BE2C (cell line): ENCODE data around the gene IRX4. TPM values are rescaled to one million over a fixed set of nuclear protein-coding genes. Genes with fewer than 3 reads are reported as not detected.
A peak's percentile ranks its signal among the peaks of the same experiment; 100 is the strongest.

Experiments used
- DNase-seq: peaks from one replicate; pipeline ENCODE4 v3.0.0-alpha.2; 2020
- H3K27me3 ChIP-seq: fragments of 250-450 bp; sonication (Bioruptor Pico); 2 replicates; pipeline ENCODE4 v1.5.1; 2020; ENCODE audit warnings: mild to moderate bottlenecking
- H3K36me3 ChIP-seq: fragments of 250-450 bp; sonication (Bioruptor Pico); 2 replicates; pipeline ENCODE4 v1.5.1; 2020; ENCODE audit warnings: mild to moderate bottlenecking
- H3K4me1 ChIP-seq: fragments of 250-450 bp; sonication (Bioruptor Pico); 2 replicates; pipeline ENCODE4 v1.5.1; 2020
- H3K4me3 ChIP-seq: 2 replicates; pipeline ENCODE4 v1.5.1; 2011; ENCODE audit warnings: low read depth, low read length
- H3K9me3 ChIP-seq: fragments of 250-450 bp; sonication (Bioruptor Pico); 2 replicates; pipeline ENCODE4 v1.5.1; 2020
- CTCF ChIP-seq: IDR thresholded peaks from 2 replicates; pipeline ENCODE4 v1.5.1; 2012; ENCODE audit warnings: mild to moderate bottlenecking, low read depth, low read length
- polyA plus RNA-seq: library from polyadenylated mRNA; unstranded; fragments of >200 nt; gene quantifications from one replicate; pipeline ENCODE4 v1.2.1, GENCODE V29; 2012; ENCODE audit warnings: low read depth, missing spikeins; ENCODE audit not compliant: insufficient read length, insufficient read depth

The IRX4 gene
- polyA plus RNA-seq = not detected

GRCh38 chr5:1882337-1883119 is at the start of gene IRX4:
Gene IRX4, minus strand, starts transcription at chr5:1882925. Its CDS starts 278 bp downstream, at chr5:1882647.
- no peaks in the 10 kb centered on the region for H3K9me3 ChIP-seq
- H3K36me3 ChIP-seq = no peaks in the 10 kb centered on the region
- H3K4me1 ChIP-seq = no peaks in the 10 kb centered on the region
- no peak for TF ChIP-seq CTCF
- peaks cover 88% of the 10 kb centered on the region for H3K27me3 ChIP-seq
- no peak for DNase-seq
- H3K4me3 ChIP-seq = no peak within 1 kb of the TSS

DNA sequence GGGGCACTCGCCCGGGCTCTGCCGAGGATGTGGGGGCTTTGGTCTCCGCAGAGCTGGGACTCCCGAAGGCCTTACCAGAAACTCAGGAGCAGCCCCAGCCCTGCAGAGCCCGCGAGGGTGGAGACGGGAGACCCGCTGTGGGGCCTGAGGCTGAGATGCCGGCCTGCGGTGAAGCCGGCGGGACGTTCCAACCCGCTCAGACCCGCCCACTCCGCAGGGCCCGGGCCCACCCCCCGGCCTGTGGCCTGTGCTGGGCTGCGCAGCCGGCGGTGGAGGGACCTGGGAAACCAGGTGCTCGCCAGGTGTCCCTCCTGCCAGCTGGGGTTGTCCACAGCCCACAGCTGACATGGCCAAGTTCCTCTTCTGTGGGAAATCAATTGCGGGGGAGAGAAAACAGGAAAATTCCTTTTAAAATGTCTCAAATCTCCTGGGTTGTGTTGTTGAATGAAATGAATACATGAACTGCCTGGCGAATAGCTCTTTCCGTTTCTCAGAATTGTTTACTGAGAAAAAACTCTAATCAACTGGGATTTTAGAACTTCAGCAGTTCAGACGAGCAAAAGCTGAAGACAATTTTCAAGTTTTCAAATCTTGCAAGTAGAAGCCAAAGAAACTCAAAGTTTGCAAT is 49.0 kb upstream of the IRX4 start:
- Histone ChIP-seq H3K36me3 (no peaks in the 10 kb centered on the region), H3K4me1 (no peaks in the 10 kb centered on the region), H3K9me3 (no peaks in the 10 kb centered on the region), H3K4me3 (no peak overlapping the region), H3K27me3 (peaks cover 60% of the 10 kb centered on the region)
- DNase-seq = peak; percentile 7
- no peak for TF ChIP-seq CTCF

- Histone ChIP-seq H3K36me3 (no peaks in the 10 kb centered on the region), H3K4me3 (no peak overlapping the region), H3K9me3 (no peaks in the 10 kb centered on the region), H3K27me3 (peaks cover 60% of the 10 kb centered on the region), H3K4me1 (no peaks in the 10 kb centered on the region)
- DNase-seq = peak; percentile 13
- no peak for TF ChIP-seq CTCF
Measured at GRCh38 chr5:1930880-1931603, 48.3 kb upstream of the IRX4 start.

GRCh38 chr5:1930501-1930879 is 47.8 kb upstream of the IRX4 start:
- Histone ChIP-seq H3K27me3 (peaks cover 64% of the 10 kb centered on the region), H3K36me3 (no peaks in the 10 kb centered on the region), H3K4me1 (no peaks in the 10 kb centered on the region), H3K4me3 (no peak overlapping the region), H3K9me3 (no peaks in the 10 kb centered on the region)
- peak; percentile 9 for DNase-seq
- no peak for TF ChIP-seq CTCF

GRCh38 chr5:1929108-1929991 is 46.6 kb upstream of the IRX4 start:
- DNase-seq = no peak
- no peak for TF ChIP-seq CTCF
- peaks cover 56% of the 10 kb centered on the region for H3K27me3 ChIP-seq
- H3K4me1 ChIP-seq = no peaks in the 10 kb centered on the region
- no peak overlapping the region for H3K4me3 ChIP-seq
- H3K36me3 ChIP-seq = no peaks in the 10 kb centered on the region
- no peaks in the 10 kb centered on the region for H3K9me3 ChIP-seq
